ENCODE measurements around the gene COL18A1. TPM values are rescaled to one million over a fixed set of nuclear protein-coding genes. Genes with fewer than 3 reads are reported as not detected.

The COL18A1 gene
- total and polyA plus RNA-seq, 7 donors = 4.4 to 197 (median 39.7) TPM

- peak; percentile 91 for DNase-seq
- Histone ChIP-seq H3K27ac (peak overlapping the region; percentile 70 to 79 (median 78)), H3K4me3 (peak overlapping the region; percentile 47 to 62 (median 58)), H3K36me3 (no peaks in the 10 kb centered on the region), H3K27me3 (no peaks in the 10 kb centered on the region), H3K9me3 (no peaks in the 10 kb centered on the region), H3K4me1 (peaks cover 0 to 12% (median 11%) of the 10 kb centered on the region in 4 donors)
- TF ChIP-seq POLR2A (IDR thresholded peaks at IDR 0.05) = no peak
- no peak for TF ChIP-seq EP300 (IDR thresholded peaks at IDR 0.05)
- TF ChIP-seq, protein P1, sequence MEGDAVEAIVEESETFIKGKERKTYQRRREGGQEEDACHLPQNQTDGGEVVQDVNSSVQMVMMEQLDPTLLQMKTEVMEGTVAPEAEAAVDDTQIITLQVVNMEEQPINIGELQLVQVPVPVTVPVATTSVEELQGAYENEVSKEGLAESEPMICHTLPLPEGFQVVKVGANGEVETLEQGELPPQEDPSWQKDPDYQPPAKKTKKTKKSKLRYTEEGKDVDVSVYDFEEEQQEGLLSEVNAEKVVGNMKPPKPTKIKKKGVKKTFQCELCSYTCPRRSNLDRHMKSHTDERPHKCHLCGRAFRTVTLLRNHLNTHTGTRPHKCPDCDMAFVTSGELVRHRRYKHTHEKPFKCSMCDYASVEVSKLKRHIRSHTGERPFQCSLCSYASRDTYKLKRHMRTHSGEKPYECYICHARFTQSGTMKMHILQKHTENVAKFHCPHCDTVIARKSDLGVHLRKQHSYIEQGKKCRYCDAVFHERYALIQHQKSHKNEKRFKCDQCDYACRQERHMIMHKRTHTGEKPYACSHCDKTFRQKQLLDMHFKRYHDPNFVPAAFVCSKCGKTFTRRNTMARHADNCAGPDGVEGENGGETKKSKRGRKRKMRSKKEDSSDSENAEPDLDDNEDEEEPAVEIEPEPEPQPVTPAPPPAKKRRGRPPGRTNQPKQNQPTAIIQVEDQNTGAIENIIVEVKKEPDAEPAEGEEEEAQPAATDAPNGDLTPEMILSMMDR (IDR thresholded peaks at IDR 0.05) = peak; percentile 64 to 86 (median 78)
- peak in 2 of 4 donors; percentile 34 to 45 for TF ChIP-seq POLR2AphosphoS5 (IDR thresholded peaks at IDR 0.05)
- WGBS, 2 donors = 1 to 4% methylated on average over 53 of the region's 53 CpGs
- intact Hi-C loops (cut with DNase I) = loop anchor here (5.0 kb wide), 2 partner anchors 88 to 368 kb away; partner anchors contain the start of gene PCBP3
These were observed 149.7 kb downstream of the COL18A1 start for GRCh38 chr21:45554477-45555175.

DNA sequence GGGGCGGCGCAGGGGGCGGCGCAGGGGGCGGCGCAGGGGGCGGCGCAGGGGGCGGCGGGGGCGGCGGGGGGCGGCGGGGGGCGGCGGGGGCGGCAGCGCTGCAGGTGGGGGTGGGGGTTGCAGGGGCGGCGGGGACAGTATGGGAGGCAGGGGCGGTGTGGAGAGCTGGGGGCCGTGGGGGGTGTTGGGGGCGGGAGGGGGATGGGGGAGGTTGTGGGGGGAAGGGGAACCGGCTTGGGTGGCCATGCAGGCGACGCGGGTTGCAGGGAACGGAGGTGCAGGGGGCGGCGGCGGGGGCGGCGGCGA lies 150.2 kb downstream of the COL18A1 start:
- peaks cover 0 to 12% (median 11%) of the 10 kb centered on the region in 4 donors for H3K4me1 ChIP-seq
- no peaks in the 10 kb centered on the region for H3K36me3 ChIP-seq
- 1% methylated on average over 22 to 29 of the region's 34 CpGs for WGBS, 2 donors
- no peaks in the 10 kb centered on the region for H3K27me3 ChIP-seq
- intact Hi-C loops (cut with DNase I) = loop anchor here (5.0 kb wide), 2 partner anchors 87 to 367 kb away; partner anchors contain the start of gene PCBP3
- DNase-seq = no peak
- H3K9me3 ChIP-seq = no peaks in the 10 kb centered on the region
- TF ChIP-seq POLR2A (IDR thresholded peaks at IDR 0.05) (no peak), EP300 (IDR thresholded peaks at IDR 0.05) (no peak), POLR2AphosphoS5 (IDR thresholded peaks at IDR 0.05) (no peak)
- TF ChIP-seq, protein P1 (IDR thresholded peaks at IDR 0.05) = no peak
- peak overlapping the region; percentile 41 to 60 (median 54) for H3K4me3 ChIP-seq
- peak overlapping the region; percentile 82 to 90 (median 87) for H3K27ac ChIP-seq

DNA sequence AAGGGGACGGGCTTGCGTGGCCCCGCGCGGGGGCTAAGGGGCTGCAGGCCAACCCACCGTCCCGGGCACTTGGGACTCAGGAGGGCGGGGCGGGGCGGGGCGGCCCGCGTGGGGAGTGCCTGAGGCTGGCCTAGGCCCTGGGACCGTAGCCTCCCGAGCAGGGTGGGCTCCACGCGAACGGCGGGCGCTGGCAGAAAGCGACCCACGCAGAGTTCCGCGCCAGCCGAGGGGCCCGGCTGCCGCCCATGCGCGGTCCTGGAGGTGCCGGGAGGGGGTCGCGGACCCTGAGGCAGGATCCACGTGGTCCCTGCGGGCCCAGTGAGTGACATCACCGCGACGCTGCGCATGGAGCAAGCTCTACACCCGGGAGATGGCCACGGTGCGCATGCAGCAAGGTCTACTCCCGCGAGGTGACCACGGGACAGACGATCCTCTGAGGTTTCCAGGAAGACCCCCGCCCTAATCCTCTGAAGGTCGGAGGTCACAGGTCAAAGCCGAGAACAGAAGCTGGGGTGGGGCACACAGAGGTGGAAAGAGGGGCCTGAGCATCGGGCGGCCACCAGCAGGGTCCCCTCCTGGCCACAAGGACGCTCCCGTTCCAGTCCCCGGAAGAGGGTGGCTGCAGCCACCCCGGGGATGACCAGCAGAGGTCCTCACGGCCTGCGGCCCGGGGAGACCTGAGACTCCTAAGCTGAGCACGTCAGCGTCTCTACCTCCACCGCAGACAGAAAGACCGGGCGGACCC lies 150.8 kb downstream of the COL18A1 start:
- H3K9me3 ChIP-seq = no peaks in the 10 kb centered on the region
- no peaks in the 10 kb centered on the region for H3K36me3 ChIP-seq
- DNase-seq = peak; percentile 95
- peaks cover 0 to 12% (median 11%) of the 10 kb centered on the region in 4 donors for H3K4me1 ChIP-seq
- no peak for TF ChIP-seq POLR2A (IDR thresholded peaks at IDR 0.05)
- TF ChIP-seq, protein P1 (IDR thresholded peaks at IDR 0.05) = peak; percentile 72 to 98 (median 94)
- no peak for TF ChIP-seq EP300 (IDR thresholded peaks at IDR 0.05)
- peak in 1 of 4 donors; percentile 15 for TF ChIP-seq POLR2AphosphoS5 (IDR thresholded peaks at IDR 0.05)
- intact Hi-C loops (cut with DNase I) = loop anchor here (1.0 to 5.0 kb wide), 4 partner anchors 41 to 367 kb away; partner anchors contain the start of gene PCBP3
- H3K4me3 ChIP-seq = peak overlapping the region; percentile 41 to 60 (median 54)
- no peaks in the 10 kb centered on the region for H3K27me3 ChIP-seq
- peak overlapping the region; percentile 82 to 90 (median 87) for H3K27ac ChIP-seq
- WGBS, 2 donors = 1 to 11% methylated on average over 62 of the region's 62 CpGs

DNA sequence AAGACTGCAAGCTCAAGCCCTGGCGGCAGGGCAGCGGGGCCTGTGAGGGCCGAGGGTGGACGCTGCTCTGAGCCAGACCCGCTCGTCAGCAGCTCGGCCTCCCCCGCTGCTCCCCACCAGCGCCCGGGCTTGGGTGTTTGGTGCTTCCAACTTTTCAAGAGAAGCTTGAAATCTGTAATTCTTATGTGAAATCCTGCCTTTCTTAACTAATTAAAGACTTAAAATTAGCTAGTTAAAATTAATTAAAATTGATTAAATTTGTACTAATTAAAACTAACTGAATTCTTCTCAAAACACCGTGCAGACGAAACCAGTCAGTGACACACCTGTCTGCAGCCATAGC lies 151.3 kb downstream of the COL18A1 start:
- no peaks in the 10 kb centered on the region for H3K9me3 ChIP-seq
- WGBS, 2 donors = 38 to 66% methylated on average over 12 of the region's 12 CpGs
- TF ChIP-seq POLR2AphosphoS5 (IDR thresholded peaks at IDR 0.05) = no peak
- no peak for TF ChIP-seq EP300 (IDR thresholded peaks at IDR 0.05)
- H3K4me3 ChIP-seq = peak overlapping the region; percentile 41 to 60 (median 54)
- peak overlapping the region; percentile 82 to 90 (median 87) for H3K27ac ChIP-seq
- H3K4me1 ChIP-seq = peaks cover 0 to 12% (median 11%) of the 10 kb centered on the region in 4 donors
- H3K36me3 ChIP-seq = no peaks in the 10 kb centered on the region
- intact Hi-C loops (cut with DNase I) = loop anchor here (1.0 to 5.0 kb wide), 4 partner anchors 40 to 366 kb away; partner anchors contain the start of gene PCBP3
- DNase-seq = no peak
- H3K27me3 ChIP-seq = no peaks in the 10 kb centered on the region

Data from sigmoid colon (tissue), 7 donors.